Hypothalamus (tissue), 51 donors: Measurements from ENCODE around the gene IMMT.

Experiments
- DNase-seq, 51 donors: peaks; one replicate each; lab custom pipeline; 2025; lab: John Stamatoyannopoulos, UW

The IMMT gene

GRCh38 chr2:86150502-86150901 is 44.8 kb downstream of the IMMT start:
- no peak for DNase-seq

DNA sequence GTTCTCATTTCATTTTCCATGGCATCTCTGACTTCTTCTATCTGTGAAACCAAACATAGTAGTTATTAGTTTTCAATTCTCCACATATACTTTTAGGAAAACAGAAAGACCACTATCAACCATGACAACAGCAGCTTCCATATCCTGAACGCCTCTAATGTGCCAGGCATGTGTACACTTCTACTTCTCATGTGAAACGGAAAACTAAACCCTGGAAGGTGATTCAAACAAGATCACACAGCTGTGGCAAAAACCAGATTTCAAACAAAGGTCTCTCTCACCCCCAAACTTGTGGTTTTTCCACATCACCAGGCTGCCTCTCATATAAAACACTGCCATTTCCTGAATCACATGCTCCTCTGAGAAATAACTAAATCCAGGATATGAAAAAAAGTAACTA is 47.5 kb downstream of the IMMT start:
- DNase-seq = no peak

DNA sequence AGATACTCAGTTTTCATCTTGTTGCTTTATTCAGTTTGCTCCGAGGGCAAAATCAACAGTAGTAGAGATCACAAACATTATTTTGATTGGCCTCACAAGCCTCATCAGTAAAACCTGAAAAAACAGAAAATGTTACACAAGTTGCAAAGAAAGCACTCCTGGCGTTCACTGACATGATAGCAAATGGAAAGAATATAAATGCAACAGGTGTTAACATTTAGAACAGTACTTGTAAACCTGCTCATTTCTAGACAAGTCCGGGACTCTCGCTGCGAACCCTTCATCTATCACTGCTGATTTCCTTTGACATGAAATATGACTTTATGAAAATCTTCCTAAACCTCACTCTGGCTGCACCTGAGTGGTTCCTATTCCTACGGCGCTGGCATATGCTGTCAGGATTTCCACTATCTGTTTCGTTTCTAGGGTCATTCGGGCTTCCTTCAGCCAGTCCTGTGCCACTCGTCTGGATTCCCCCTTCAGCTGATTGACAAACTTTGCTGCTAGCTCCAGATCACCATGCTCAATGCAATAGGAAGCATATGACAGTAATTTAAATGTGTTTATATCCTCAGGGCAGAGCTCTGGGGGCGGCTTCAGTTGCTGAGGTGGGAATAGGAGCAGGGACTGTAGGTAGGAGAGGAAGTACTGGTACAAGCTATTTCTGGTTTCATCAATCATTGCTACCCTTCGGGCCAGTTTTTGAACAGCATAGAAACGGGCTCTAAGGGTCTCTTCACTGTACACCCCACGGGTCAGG is 51.2 kb downstream of the IMMT start:
- DNase-seq = no peak

GRCh38 chr2:86143307-86143706 is 52.0 kb downstream of the IMMT start:
- DNase-seq = no peak

GRCh38 chr2:86142436-86143257 is 52.6 kb downstream of the IMMT start:
- DNase-seq = no peak

DNA sequence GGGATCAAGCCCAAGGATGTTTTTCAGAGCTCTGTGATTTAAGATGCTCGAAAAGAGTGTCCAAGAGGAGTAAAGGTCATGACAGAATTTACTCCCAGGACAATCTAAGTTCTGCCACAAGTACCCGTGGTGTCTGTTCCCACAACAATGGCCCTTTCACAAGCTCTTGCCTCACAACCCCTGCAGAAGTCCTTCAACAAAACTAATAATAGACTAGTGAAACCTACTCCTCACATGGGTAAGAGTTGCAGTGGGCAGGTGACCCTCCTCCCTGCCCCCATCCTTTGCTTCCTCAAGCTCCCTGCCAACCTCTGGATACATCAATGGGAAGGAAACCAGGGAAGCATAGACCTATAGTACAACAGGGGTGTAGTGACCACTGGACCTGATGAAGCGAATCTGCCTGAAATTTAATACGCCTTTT is 54.3 kb downstream of the IMMT start:
- DNase-seq = no peak

- no peak for DNase-seq
These were observed 55.3 kb downstream of the IMMT start for GRCh38 chr2:86139981-86140380.

- DNase-seq = no peak
These were observed 56.3 kb downstream of the IMMT start for GRCh38 chr2:86138736-86139625.

- DNase-seq = no peak
These were observed 59.1 kb downstream of the IMMT start for GRCh38 chr2:86136141-86136540.

- DNase-seq = peak in 4 of 51 donors; percentile 1 to 38 (median 5)
These were observed 59.6 kb downstream of the IMMT start for GRCh38 chr2:86135653-86136052.

DNA sequence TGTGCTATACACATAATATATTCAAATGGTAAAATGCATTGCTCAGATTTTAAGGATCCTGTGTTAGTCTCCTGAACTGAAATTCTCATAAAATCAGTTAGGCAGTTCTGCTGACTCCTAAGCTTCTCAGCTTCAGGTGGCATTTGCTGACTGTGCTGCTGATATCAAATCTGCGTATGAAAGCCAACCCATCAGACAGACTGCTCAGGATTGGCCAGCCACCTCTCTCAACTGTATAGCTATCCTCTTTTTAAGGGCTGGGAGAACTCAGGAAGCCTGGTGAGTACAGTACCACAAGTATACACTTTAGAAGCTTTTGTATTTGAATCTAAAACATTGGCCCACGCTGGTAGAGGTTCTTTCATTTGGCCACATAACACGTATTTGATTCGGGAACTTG is 60.6 kb downstream of the IMMT start:
- DNase-seq = no peak

- no peak for DNase-seq
These were observed 70.6 kb downstream of the IMMT start for GRCh38 chr2:86124683-86125082.

GRCh38 chr2:86123328-86123925 is 71.8 kb downstream of the IMMT start:
- no peak for DNase-seq

DNA sequence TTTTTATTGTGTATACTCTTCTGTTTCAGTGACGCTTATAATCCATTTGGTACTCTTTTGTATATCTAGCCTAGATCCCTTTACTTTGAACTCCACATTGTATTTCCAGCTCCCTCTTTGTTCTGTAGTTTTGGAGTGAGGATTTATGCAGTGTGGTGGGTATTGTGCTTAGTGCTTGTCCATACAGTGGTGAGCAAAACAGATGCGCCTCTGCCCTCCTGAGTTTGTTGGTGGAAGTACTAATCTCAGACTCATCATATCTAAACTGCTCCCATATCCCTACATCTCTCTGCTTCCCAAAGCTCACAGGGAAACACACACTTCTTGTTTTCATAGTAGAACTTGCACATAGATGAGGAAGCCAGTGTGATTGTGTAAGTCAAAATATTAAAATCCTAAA is 77.1 kb downstream of the IMMT start:
- no peak for DNase-seq

GRCh38 chr2:86107031-86107430 is 88.2 kb downstream of the IMMT start:
- DNase-seq = no peak

GRCh38 chr2:86105969-86106945 is 89.0 kb downstream of the IMMT start, which contains the start of gene PTCD3:
PTCD3 (plus strand) TSS chr2:86106235; CDS start chr2:86106248, 13 bp downstream.
- DNase-seq = peak; percentile 35 to 99 (median 87)

DNA sequence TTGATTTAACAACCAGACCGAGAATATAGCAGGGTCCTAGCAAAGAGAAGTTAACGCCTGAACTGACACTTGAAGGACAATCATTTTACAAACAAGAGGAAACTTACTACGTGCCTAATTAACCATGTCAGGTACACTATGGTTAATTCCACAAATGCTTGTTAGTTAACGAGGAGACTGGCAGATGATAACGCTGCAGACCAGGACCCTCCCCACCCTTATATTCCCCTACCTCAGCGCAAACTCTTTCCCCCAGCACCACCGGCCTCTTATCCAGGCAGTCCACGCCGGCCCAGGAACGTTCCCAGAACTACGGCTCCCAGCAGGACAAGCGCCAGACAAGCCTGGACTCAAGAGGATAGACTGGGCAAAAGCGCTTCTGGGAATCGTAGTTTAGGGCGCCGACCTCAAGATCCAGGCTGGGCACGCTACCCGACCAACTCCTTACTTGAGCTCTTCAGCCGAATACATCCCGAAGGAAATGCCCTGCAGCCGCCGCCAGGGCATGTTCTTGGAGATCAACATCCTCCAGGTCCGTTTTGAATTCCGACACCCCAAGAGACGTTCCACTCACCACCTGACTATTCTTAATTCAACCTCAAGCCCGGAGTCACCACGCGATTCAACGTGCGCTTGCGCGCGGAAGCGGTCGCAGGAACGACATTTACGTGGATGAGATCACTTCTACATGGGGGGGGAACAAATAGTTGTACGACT is 89.9 kb downstream of the IMMT start, which contains the start of gene POLR1A:
POLR1A (minus strand) TSS at position 635 of the 717 bp plus-strand sequence; CDS start at position 525, 110 bp downstream.
- peak; percentile 53 to 100 (median 91) for DNase-seq

GRCh38 chr2:86102157-86102556 is 93.1 kb downstream of the IMMT start:
- DNase-seq = no peak
